Ishikawa (cell line): ENCODE results near the gene CMSS1.

Source experiments
- EP300 ChIP-seq: IDR thresholded peaks from 2 replicates; pipeline ENCODE4 v1.6.1; 2012; ENCODE audit warnings: borderline replicate concordance
- TCF12 ChIP-seq: IDR thresholded peaks from 2 replicates; pipeline ENCODE4 v1.6.1; 2012; ENCODE audit warnings: low read depth

- TF ChIP-seq EP300, result no peak
- no peak for TF ChIP-seq TCF12
These were observed 167.0 kb downstream of the CMSS1 start for GRCh38 chr3:99984668-99985067.
